Parathyroid adenoma (tissue), 2 donors: ENCODE measurements around the gene SNTG2.

Experiments
- H2AFZ ChIP-seq: fragments of 300-600 bp; sonication (generic); one replicate; pipeline ENCODE4 v1.7.0; 2017; ENCODE audit warnings: antibody characterized with exemption, mild to moderate bottlenecking
- H3K27ac ChIP-seq: fragments of 300-600 bp; sonication (generic); one replicate; pipeline ENCODE4 v1.7.0; 2017
- H3K27me3 ChIP-seq: fragments of 300-600 bp; sonication (generic); one replicate; pipeline ENCODE4 v1.7.0; 2017; ENCODE audit warnings: low read length; ENCODE audit not compliant: control insufficient read depth, insufficient read depth
- H3K36me3 ChIP-seq: fragments of 300-600 bp; sonication (generic); one replicate; pipeline ENCODE4 v1.7.0; 2017; ENCODE audit warnings: low read length; ENCODE audit not compliant: control insufficient read depth, insufficient read depth
- H3K4me1 ChIP-seq: fragments of 300-600 bp; sonication (generic); one replicate; pipeline ENCODE4 v1.7.0; 2017; ENCODE audit warnings: control low read depth
- H3K4me2 ChIP-seq: fragments of 300-600 bp; sonication (generic); one replicate; pipeline ENCODE4 v1.7.0; 2017; ENCODE audit warnings: low read length
- H3K4me3 ChIP-seq: fragments of 300-600 bp; sonication (generic); one replicate; pipeline ENCODE4 v1.7.0; 2017; ENCODE audit warnings: low read depth, low read length
- H3K79me2 ChIP-seq: fragments of 300-600 bp; sonication (generic); one replicate; pipeline ENCODE4 v1.7.0; 2017; ENCODE audit warnings: control low read depth
- H3K9ac ChIP-seq: fragments of 300-600 bp; sonication (generic); one replicate; pipeline ENCODE4 v1.7.0; 2017; ENCODE audit warnings: mild to moderate bottlenecking
- H3K9me3 ChIP-seq: fragments of 300-600 bp; sonication (generic); one replicate; pipeline ENCODE4 v1.7.0; 2017; ENCODE audit warnings: low read length; ENCODE audit not compliant: control insufficient read depth
- CTCF ChIP-seq: fragments of 300-600 bp; sonication (generic); IDR thresholded peaks from one replicate; pipeline ENCODE4 v1.7.0; 2017; ENCODE audit warnings: antibody characterized with exemption, mild to moderate bottlenecking
- donor health status: primary hyperparathyroidism.

Gene SNTG2

GRCh38 chr2:1370461-1370860 is 419.8 kb downstream of the SNTG2 start:
- no peaks in the 10 kb centered on the region for H3K79me2 ChIP-seq
- H3K9ac ChIP-seq = no peak overlapping the region
- no peak overlapping the region for H3K27ac ChIP-seq
- no peaks in the 10 kb centered on the region for H3K36me3 ChIP-seq
- H3K4me2 ChIP-seq = no peak overlapping the region
- H3K4me1 ChIP-seq = no peaks in the 10 kb centered on the region
- no peak for TF ChIP-seq CTCF
- no peaks in the 10 kb centered on the region for H3K9me3 ChIP-seq
- no peak overlapping the region for H3K4me3 ChIP-seq
- no peak overlapping the region for H2AFZ ChIP-seq
- no peaks in the 10 kb centered on the region for H3K27me3 ChIP-seq

- Histone ChIP-seq H3K27me3 (no peaks in the 10 kb centered on the region), H3K36me3 (no peaks in the 10 kb centered on the region), H3K79me2 (no peaks in the 10 kb centered on the region), H3K9ac (no peak overlapping the region), H3K4me2 (no peak overlapping the region), H3K9me3 (no peaks in the 10 kb centered on the region), H3K4me3 (no peak overlapping the region), H3K4me1 (no peaks in the 10 kb centered on the region), H2AFZ (no peak overlapping the region), H3K27ac (no peak overlapping the region)
- no peak for TF ChIP-seq CTCF
These were observed 420.4 kb downstream of the SNTG2 start for GRCh38 chr2:1371082-1371481.

- TF ChIP-seq CTCF = no peak
- Histone ChIP-seq H3K27me3 (no peaks in the 10 kb centered on the region), H3K9ac (no peak overlapping the region), H3K9me3 (no peaks in the 10 kb centered on the region), H2AFZ (no peak overlapping the region), H3K36me3 (no peaks in the 10 kb centered on the region), H3K79me2 (no peaks in the 10 kb centered on the region), H3K4me3 (no peak overlapping the region), H3K4me1 (no peaks in the 10 kb centered on the region), H3K27ac (no peak overlapping the region), H3K4me2 (no peak overlapping the region)
These were observed 423.2 kb downstream of the SNTG2 start for GRCh38 chr2:1373830-1374229.

- H3K9me3 ChIP-seq = no peaks in the 10 kb centered on the region
- H3K4me1 ChIP-seq = no peaks in the 10 kb centered on the region
- H2AFZ ChIP-seq = no peak overlapping the region
- no peak overlapping the region for H3K4me3 ChIP-seq
- H3K27me3 ChIP-seq = no peaks in the 10 kb centered on the region
- no peak overlapping the region for H3K9ac ChIP-seq
- no peak overlapping the region for H3K27ac ChIP-seq
- no peaks in the 10 kb centered on the region for H3K79me2 ChIP-seq
- H3K4me2 ChIP-seq = no peak overlapping the region
- TF ChIP-seq CTCF = no peak
- H3K36me3 ChIP-seq = no peaks in the 10 kb centered on the region
These were observed 423.6 kb downstream of the SNTG2 start for GRCh38 chr2:1374287-1374686.

- Histone ChIP-seq H3K4me2 (no peak overlapping the region), H3K27ac (no peak overlapping the region), H3K9ac (no peak overlapping the region), H3K9me3 (no peaks in the 10 kb centered on the region), H3K79me2 (no peaks in the 10 kb centered on the region), H3K36me3 (no peaks in the 10 kb centered on the region), H3K27me3 (no peaks in the 10 kb centered on the region), H3K4me3 (no peak overlapping the region), H2AFZ (no peak overlapping the region), H3K4me1 (no peaks in the 10 kb centered on the region)
- no peak for TF ChIP-seq CTCF
These were observed 425.1 kb downstream of the SNTG2 start for GRCh38 chr2:1375794-1376193.
